ENCODE results near the gene MAPT. TPM values are rescaled to one million over a fixed set of nuclear protein-coding genes. Genes with fewer than 3 reads are reported as not detected.

MAPT gene
- total and polyA plus RNA-seq, 2 of the 4 experiments (the other 2 are of a cell fraction): 0.18 to 0.19 TPM

DNA sequence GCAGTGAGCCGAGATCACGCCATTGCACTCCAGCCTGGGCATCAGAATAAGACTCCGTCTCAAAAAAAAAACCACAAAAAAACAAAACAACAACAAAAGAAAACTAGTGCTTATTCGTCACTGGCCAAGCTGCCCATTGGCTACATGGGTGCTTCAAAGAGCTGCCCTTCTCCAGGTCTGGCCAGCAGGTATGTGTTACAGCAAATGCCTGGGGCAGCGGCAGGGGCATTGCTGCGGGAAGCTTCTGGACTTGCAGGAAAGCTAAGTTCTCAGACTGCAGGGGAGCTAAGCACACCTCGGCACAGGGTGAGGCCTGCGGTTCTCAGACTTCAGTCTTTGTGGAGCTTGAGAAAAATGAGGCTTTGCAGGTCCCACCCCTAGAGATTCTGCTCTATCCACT is 100.6 kb downstream of the MAPT start:
- no peak overlapping the region for H2BK15ac ChIP-seq (ENCODE audit: low read depth, low read length)
- no TSS peak for BruUV-seq (replicated peaks)
- H4K8ac ChIP-seq (ENCODE audit: low read depth in 2 of 2, low read length in 2 of 2): no peak overlapping the region
- no peak overlapping the region for H3K23ac ChIP-seq (ENCODE audit: low read depth, low read length)
- dilution Hi-C loops (cut with HindIII; ENCODE audit: low sequenced_read_pairs, unreplicated experiment): no loop called here
- H2BK120ac ChIP-seq (ENCODE audit: low read depth, low read length): no peak overlapping the region
- no peak for ATAC-seq (ENCODE audit: low read depth)
- no peak overlapping the region for H3K4me3 ChIP-seq (ENCODE audit: insufficient read depth, low read depth, low read length)
- no peak for TF ChIP-seq RAD21 (IDR thresholded peaks at IDR 0.05; ENCODE audit: low read length)
- TF ChIP-seq, protein P1, sequence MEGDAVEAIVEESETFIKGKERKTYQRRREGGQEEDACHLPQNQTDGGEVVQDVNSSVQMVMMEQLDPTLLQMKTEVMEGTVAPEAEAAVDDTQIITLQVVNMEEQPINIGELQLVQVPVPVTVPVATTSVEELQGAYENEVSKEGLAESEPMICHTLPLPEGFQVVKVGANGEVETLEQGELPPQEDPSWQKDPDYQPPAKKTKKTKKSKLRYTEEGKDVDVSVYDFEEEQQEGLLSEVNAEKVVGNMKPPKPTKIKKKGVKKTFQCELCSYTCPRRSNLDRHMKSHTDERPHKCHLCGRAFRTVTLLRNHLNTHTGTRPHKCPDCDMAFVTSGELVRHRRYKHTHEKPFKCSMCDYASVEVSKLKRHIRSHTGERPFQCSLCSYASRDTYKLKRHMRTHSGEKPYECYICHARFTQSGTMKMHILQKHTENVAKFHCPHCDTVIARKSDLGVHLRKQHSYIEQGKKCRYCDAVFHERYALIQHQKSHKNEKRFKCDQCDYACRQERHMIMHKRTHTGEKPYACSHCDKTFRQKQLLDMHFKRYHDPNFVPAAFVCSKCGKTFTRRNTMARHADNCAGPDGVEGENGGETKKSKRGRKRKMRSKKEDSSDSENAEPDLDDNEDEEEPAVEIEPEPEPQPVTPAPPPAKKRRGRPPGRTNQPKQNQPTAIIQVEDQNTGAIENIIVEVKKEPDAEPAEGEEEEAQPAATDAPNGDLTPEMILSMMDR (conservative IDR thresholded peaks at IDR 0.05; ENCODE audit: low read depth, low read length): no peak
- no peak for TF ChIP-seq FOS (IDR thresholded peaks at IDR 0.05; ENCODE audit: low read depth, low read length)
- H3K27ac ChIP-seq (ENCODE audit: insufficient read depth, low read length): no peak overlapping the region
- intact Hi-C loops (cut with micrococcal nuclease): no loop called here
- POLR2A ChIA-PET (ENCODE audit: unreplicated experiment): no interaction called here
- peaks cover 10% of the 10 kb centered on the region; the same call in 1 of the 2 replicates for H3K27me3 ChIP-seq (ENCODE audit: control insufficient read depth, insufficient read depth, low read length)
- H3K14ac ChIP-seq (replicated peaks; ENCODE audit: low read depth, low read length): no peak overlapping the region
- H3K4ac ChIP-seq (ENCODE audit: low read depth, low read length): no peak overlapping the region
- H3K9me1 ChIP-seq (ENCODE audit: insufficient read depth, low read length): peaks cover 3% of the 10 kb centered on the region; the same call in 1 of the 2 replicates
- H2AFZ ChIP-seq (replicated peaks; ENCODE audit: low read length, poor library complexity): no peak overlapping the region
- H4K20me1 ChIP-seq (ENCODE audit: insufficient read depth, low read length): no peaks in the 10 kb centered on the region
- H2BK5ac ChIP-seq (ENCODE audit: low read depth, low read length, poor library complexity, severe bottlenecking): no peak overlapping the region
- H4K91ac ChIP-seq (ENCODE audit: insufficient read depth, low read depth, low read length): no peak overlapping the region
- no peak overlapping the region for H3K56ac ChIP-seq (ENCODE audit: extremely low read depth, insufficient read depth, low read length)
- CTCF ChIA-PET: no interaction called here
- H4K5ac ChIP-seq (ENCODE audit: low read depth, low read length): no peak overlapping the region
- H2AK5ac ChIP-seq (ENCODE audit: low read depth, low read length): no peak overlapping the region
- peaks cover 2% of the 10 kb centered on the region; the same call in 1 of the 2 replicates for H3K4me1 ChIP-seq (ENCODE audit: control insufficient read depth, insufficient read depth, low read length)
- H3K9me3 ChIP-seq (ENCODE audit: control insufficient read depth, insufficient read depth, low read length): no peaks in the 10 kb centered on the region
- in situ Hi-C loops (cut with MboI; ENCODE audit: low sequenced_read_pairs): no loop called here
- DNase-seq: no peak
- WGBS, 2 experiments (ENCODE audit: extremely low coverage in 2 of 2, insufficient read length in 1 of 2): 83% methylated on average over 5 of the region's 8 CpGs; no CpG with 5 or more reads in 1 of the 2 experiments
- H3K36me3 ChIP-seq (ENCODE audit: control insufficient read depth, insufficient read depth, low read length): no peaks in the 10 kb centered on the region
- no peak overlapping the region for H2BK20ac ChIP-seq (ENCODE audit: low read depth, low read length)
- no peak overlapping the region for H3K9ac ChIP-seq (ENCODE audit: low read depth, low read length)
- H2AK9ac ChIP-seq (replicated peaks; ENCODE audit: low read depth, low read length, poor library complexity): no peak overlapping the region
- H3K18ac ChIP-seq (ENCODE audit: low read depth, low read length): no peak overlapping the region
- H3K79me1 ChIP-seq (ENCODE audit: low read depth in 1 of 2, low read length in 2 of 2): no peaks in the 10 kb centered on the region
- H3K4me2 ChIP-seq (ENCODE audit: low read depth, low read length): no peak overlapping the region

Data from IMR-90 (cell line).